Keratinocyte (primary cell): ENCODE data around the gene GXYLT2. TPM values are rescaled to one million over a fixed set of nuclear protein-coding genes. Genes with fewer than 3 reads are reported as not detected.

ENCODE experiments used
- DNase-seq: peaks from one replicate; pipeline ENCODE4 v3.0.0-alpha.2; 2011; ENCODE audit warnings: low read depth, missing footprints, low spot score
- FAIRE-seq: peaks from 2 replicates; lab custom pipeline; 2011; peaks lifted over from hg19 to GRCh38; lab: Jason Lieb, UNC
- H2AFZ ChIP-seq: 2 replicates; pipeline ENCODE4 v1.6.0; 2012; ENCODE audit warnings: low read length, control low read depth, inconsistent platforms; ENCODE audit not compliant: control insufficient read depth
- H3K27ac ChIP-seq: 2 replicates; pipeline ENCODE4 v1.5.1; 2011; ENCODE audit warnings: low read length; ENCODE audit not compliant: control insufficient read depth, insufficient read depth
- H3K27me3 ChIP-seq: 3 replicates; pipeline ENCODE4 v1.6.0; 2011; ENCODE audit warnings: low read length; ENCODE audit not compliant: control insufficient read depth, insufficient read depth; ENCODE audit errors: extremely low read depth
- H3K36me3 ChIP-seq, 2 experiments: 2 replicates in 1 of 2; 3 replicates in 1 of 2; pipeline ENCODE4 v1.5.1; 2011; ENCODE audit warnings: low read length in 2 of 2, mild to moderate bottlenecking in 1 of 2; ENCODE audit not compliant: control insufficient read depth in 2 of 2, insufficient read depth in 2 of 2; ENCODE audit errors: extremely low read depth in 1 of 2
- H3K4me1 ChIP-seq: 3 replicates; pipeline ENCODE4 v1.5.1; 2011; ENCODE audit warnings: low read length; ENCODE audit not compliant: control insufficient read depth, insufficient read depth; ENCODE audit errors: extremely low read depth
- H3K4me2 ChIP-seq: 3 replicates; pipeline ENCODE4 v1.6.0; 2011; ENCODE audit warnings: low read depth, low read length; ENCODE audit not compliant: control insufficient read depth, insufficient read depth; ENCODE audit errors: extremely low read depth
- H3K4me3 ChIP-seq, 3 experiments: fragments of 200-600 bp in 1 of 3; sonication (generic) in 1 of 3; 2 replicates in 2 of 3; 3 replicates in 1 of 3; pipeline ENCODE4 v1.5.1; 2011 to 2016; ENCODE audit warnings: low read length in 3 of 3, mild to moderate bottlenecking in 3 of 3, control low read depth in 2 of 3, inconsistent platforms in 1 of 3, low read depth in 1 of 3, mixed read lengths in 1 of 3, mixed run types in 1 of 3, moderate library complexity in 1 of 3; ENCODE audit not compliant: control insufficient read depth in 2 of 3, insufficient read depth in 2 of 3; ENCODE audit errors: extremely low read depth in 1 of 3
- H3K79me2 ChIP-seq: 2 replicates; pipeline ENCODE4 v1.6.0; 2012; ENCODE audit warnings: low read length; ENCODE audit not compliant: control insufficient read depth, insufficient read depth
- H3K9ac ChIP-seq: 3 replicates; pipeline ENCODE4 v1.6.0; 2011; ENCODE audit warnings: low read length; ENCODE audit not compliant: control insufficient read depth, insufficient read depth; ENCODE audit errors: extremely low read depth
- H3K9me1 ChIP-seq: 3 replicates; pipeline ENCODE4 v1.6.0; 2011; ENCODE audit warnings: low read length; ENCODE audit not compliant: control insufficient read depth, insufficient read depth; ENCODE audit errors: extremely low read depth
- H3K9me3 ChIP-seq: 2 replicates; pipeline ENCODE4 v1.5.1; 2012; ENCODE audit warnings: low read depth, low read length; ENCODE audit not compliant: control insufficient read depth
- H4K20me1 ChIP-seq: 3 replicates; pipeline ENCODE4 v1.6.0; 2011; ENCODE audit warnings: low read length; ENCODE audit not compliant: control insufficient read depth, insufficient read depth; ENCODE audit errors: extremely low read depth
- CTCF ChIP-seq, 3 experiments: IDR thresholded peaks in 1 of 3; conservative IDR thresholded peaks in 1 of 3; optimal IDR thresholded peaks in 1 of 3; 2 replicates in 2 of 3; 3 replicates in 1 of 3; pipeline versions ENCODE3 to v1.5.1; 2011; ENCODE audit warnings: low read length in 3 of 3, mild to moderate bottlenecking in 3 of 3, moderate library complexity in 2 of 3, control low read depth in 1 of 3, inconsistent platforms in 1 of 3; ENCODE audit not compliant: insufficient read depth in 2 of 3; ENCODE audit errors: extremely low read depth in 1 of 3
- EZH2 ChIP-seq: IDR thresholded peaks from one replicate; pipeline ENCODE4 v1.6.1; 2012; ENCODE audit warnings: inconsistent platforms, mild to moderate bottlenecking, low read length, moderate library complexity
- dilution Hi-C: fragments of 300-500 bp; cut with MboI; formaldehyde crosslinking; loops from one replicate; pipeline ENCODE4 v1.7.0; 2020; ENCODE audit warnings: low sequenced_read_pairs; ENCODE audit not compliant: extremely low pct_ligation_motif_present
- polyA plus RNA-seq, 5 experiments: library from polyadenylated mRNA; depleted of rRNA in 3 of 5; stranded (reverse) in 3 of 5; stranded (forward) in 1 of 5; unstranded in 1 of 5; fragments of >200 nt; gene quantifications; 1 replicate in 1 of 5; 2 replicates in 3 of 5; 3 replicates in 1 of 5; pipeline versions ENCODE4 v1.2.1 to v1.2.3, GENCODE V29; 2011 to 2012; ENCODE audit warnings: missing spikeins in 2 of 5, low read depth in 1 of 5, low replicate concordance in 1 of 5

Gene GXYLT2
- polyA plus RNA-seq, 1 donor (not counting 4 experiments of a cell fraction or from before 2014, with no cell fraction given): 1.4 TPM

GRCh38 chr3:72901840-72902239 lies 14.0 kb downstream of the GXYLT2 start:
- TF ChIP-seq CTCF (optimal IDR thresholded peaks at IDR 0.05 in 1 of 3, IDR thresholded peaks at IDR 0.05 in 1 of 3, conservative IDR thresholded peaks at IDR 0.05 in 1 of 3; ENCODE audit: extremely low read depth in 1 of 3, insufficient read depth in 2 of 3, low read length in 3 of 3): no peak
- no peak for TF ChIP-seq EZH2
- Histone ChIP-seq H3K36me3 (no peaks in the 10 kb centered on the region), H3K4me1 (no peaks in the 10 kb centered on the region), H3K9ac (no peak overlapping the region), H3K4me3 (no peak overlapping the region), H3K79me2 (no peaks in the 10 kb centered on the region), H3K27ac (no peak overlapping the region), H3K27me3 (no peaks in the 10 kb centered on the region), H2AFZ (no peak overlapping the region), H4K20me1 (no peaks in the 10 kb centered on the region), H3K9me1 (no peaks in the 10 kb centered on the region), H3K4me2 (no peak overlapping the region), H3K9me3 (no peaks in the 10 kb centered on the region)
- no peak for FAIRE-seq
- dilution Hi-C loops: no loop called here
- DNase-seq: no peak

GRCh38 chr3:72903004-72903403 lies 15.2 kb downstream of the GXYLT2 start:
- Histone ChIP-seq H3K4me3 (no peak overlapping the region), H3K9ac (no peak overlapping the region), H2AFZ (no peak overlapping the region), H3K9me3 (no peaks in the 10 kb centered on the region), H3K4me2 (no peak overlapping the region), H3K36me3 (no peaks in the 10 kb centered on the region), H3K4me1 (peaks cover 4% of the 10 kb centered on the region), H3K79me2 (no peaks in the 10 kb centered on the region), H3K27me3 (no peaks in the 10 kb centered on the region), H3K27ac (no peak overlapping the region), H4K20me1 (no peaks in the 10 kb centered on the region), H3K9me1 (no peaks in the 10 kb centered on the region)
- FAIRE-seq: no peak
- dilution Hi-C loops: no loop called here
- TF ChIP-seq CTCF (optimal IDR thresholded peaks at IDR 0.05 in 1 of 3, IDR thresholded peaks at IDR 0.05 in 1 of 3, conservative IDR thresholded peaks at IDR 0.05 in 1 of 3; ENCODE audit: extremely low read depth in 1 of 3, insufficient read depth in 2 of 3, low read length in 3 of 3) (no peak), EZH2 (no peak)
- DNase-seq: no peak
